GM21515 (cell line): ENCODE results near the gene SENP5.
"Not testable (repeated sequence)": the region's sequence is repeated elsewhere in the genome, so short reads cannot be mapped to it uniquely, and the experiment has no call there.

Source experiments
- ATAC-seq: cut with Tn5 transposase; IDR thresholded peaks from one replicate; pipeline ENCODE4 v1.9.1; 2021; ENCODE audit not compliant: unreplicated experiment

The SENP5 gene

DNA sequence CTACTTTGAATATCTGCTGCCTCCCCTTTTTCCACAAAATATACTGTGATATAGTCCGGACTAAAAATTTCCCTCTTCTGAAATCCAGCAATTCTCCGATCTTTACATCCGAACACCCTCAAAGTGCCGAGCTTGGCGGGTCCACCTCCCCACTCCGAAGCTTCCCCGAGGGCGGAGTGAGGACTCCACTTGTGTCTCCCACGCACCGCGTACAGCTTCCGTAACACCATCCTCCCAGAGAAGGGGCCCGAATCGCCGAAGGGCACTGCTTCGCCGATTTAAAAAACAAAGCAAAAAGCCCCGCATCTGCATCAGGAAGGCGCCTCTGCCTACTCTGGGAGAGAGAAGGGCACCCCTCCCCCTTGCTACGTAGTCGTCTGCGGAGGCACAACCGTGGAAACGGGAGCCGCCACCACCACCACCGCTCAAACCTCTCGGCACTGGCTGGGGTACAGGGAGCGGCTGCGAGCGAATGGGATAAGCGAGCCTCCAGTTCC lies 74.1 kb downstream of the SENP5 start:
- ATAC-seq, result peak; percentile 27

DNA sequence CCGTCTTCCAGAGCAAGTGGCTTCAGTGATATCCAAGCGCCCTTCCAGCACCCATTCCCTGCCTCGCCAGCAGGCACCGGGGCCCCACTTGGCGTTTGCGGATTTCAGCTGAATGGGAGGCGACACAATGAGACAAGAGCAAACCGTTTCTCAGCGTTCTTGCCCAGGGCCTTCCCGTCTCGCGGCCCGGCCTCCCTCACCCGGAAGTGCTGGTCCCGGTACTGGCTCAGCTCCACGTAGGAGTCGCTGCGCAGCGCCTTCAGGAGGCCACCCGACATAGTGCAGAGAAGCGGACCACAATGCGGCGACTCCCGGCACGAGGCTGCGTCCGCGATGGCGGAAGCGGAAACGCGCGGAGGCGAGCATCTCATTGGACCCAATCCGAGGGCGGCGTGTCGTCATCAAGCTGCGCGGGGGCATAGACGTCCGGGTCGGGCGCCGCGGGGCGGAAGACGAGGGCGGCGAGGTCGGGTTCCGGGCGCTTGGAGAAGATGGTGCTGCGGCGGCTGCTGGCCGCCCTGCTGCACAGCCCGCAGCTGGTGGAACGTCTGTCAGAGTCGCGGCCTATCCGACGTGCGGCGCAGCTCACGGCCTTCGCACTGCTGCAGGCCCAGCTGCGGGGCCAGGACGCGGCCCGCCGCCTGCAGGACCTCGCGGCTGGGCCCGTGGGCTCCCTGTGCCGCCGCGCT lies 74.7 kb downstream of the SENP5 start, which contains the start of gene NCBP2:
Gene NCBP2 (minus strand): TSS at position 303 of the 689 bp plus-strand sequence. CDS start 25 bp downstream, at position 278.
- peak; percentile 87 for ATAC-seq

DNA sequence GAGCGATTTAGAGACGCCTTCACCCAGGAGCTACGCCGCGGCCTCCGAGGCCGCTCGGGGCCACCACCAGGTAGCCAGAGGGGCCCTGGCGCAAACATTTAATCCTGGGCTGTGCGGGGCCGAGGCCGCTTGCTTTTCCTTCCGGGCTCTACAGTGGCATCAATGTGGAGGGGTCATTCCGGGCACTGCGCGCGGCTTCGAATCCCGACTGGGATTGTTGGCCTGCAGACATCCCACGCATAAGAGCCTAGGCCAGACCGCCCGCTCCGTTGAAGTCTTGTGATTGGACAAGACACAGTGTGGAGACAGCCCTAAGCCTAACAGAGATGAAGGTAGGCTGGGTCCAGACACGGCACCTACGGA lies 75.2 kb downstream of the SENP5 start:
- peak; percentile 14 for ATAC-seq

DNA sequence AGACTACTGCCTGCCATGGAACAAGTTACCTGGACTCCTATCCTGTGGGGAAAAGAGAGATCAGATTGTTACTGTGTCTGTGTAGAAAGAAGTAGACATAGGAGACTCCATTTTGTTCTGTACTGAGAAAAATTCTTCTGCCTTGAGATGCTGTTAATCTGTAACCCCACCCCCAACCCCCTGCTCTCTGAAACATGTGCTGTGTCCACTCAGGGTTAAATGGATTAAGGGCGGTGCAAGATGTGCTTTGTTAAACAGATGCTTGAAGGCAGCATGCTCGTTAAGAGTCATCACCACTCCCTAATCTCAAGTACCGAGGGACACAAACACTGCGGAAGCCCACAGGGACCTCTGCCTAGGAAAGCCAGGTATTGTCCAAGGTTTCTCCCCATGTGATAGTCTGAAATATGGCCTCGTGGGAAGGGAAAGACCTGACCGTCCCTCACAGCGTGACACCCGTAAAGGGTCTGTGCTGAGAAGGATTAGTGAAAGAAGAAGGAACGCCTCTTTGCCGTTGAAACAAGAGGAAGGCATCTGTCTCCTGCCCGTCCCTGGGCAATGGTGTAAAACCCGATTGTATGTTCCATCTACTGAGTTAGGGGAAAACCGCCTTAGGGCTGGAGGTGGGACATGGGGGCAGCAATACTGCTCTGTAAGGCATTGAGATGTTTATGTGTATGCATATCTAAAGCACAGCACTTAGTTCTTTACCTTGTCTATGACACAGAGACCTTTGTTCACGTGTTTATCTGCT lies 76.5 kb downstream of the SENP5 start:
- ATAC-seq, result not testable (repeated sequence)

DNA sequence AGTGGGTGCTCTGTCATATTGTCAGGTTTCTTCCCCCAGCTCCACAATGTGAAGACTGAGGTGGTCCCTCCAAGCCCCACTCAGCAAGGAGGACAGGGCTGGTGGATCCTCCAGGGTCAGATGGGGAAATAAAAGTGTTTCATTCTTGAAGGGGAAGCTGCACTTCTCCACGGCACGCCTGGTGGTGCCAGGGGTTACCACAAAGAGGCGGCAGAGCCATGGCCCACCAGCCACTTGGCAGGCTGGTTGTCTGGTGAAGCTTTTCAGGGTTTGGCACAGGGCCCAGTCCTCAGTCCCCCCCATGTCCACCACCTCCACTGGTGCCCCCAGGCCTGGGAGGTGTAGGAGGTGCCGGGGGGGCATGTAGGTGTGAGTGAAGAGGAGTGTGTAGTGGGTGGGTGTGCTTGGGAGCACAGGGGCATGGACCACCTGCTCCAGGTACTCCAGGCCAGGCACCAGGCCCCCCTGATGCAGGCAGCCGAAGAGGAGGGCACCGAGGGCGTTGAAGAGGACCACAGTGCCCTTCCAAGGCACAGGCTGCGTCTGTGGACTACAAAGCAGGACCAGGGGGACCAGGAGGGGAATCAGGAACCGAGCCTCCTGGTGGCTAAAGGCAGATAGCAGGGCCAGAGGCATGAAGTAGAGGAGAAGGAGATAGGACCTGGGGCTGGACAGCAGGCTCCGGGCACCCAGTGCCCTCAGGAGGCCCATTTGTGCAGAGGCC lies 79.6 kb downstream of the SENP5 start:
- ATAC-seq, result no peak

DNA sequence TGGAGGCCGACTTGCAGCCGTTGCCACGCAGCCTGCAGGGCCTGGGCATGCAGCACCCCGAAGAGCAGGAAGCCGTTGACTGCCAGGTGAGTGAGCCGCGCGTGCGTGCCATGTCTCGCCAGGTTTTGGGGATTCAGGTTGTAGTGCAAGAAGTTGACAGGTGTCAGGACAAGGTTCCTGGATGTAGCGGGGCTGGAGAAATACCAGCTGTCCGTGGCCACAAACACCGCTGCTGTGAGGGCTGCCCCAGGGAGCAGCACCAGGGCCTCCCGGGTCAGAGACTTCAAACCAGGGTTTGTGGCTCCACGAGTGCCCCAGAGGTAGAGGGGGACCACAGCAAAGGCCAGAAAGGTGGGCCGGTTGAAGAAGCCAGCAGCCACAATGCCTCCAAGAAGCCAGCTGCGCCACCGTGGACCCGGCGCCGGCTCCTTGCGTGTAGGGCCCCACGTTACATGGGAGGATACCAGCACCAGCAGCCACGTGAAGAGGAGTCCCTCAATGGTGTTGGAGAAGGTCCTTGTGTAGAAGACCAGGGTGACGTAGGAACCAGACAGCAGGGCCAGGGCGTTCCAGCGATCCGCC lies 80.2 kb downstream of the SENP5 start:
- no peak for ATAC-seq

DNA sequence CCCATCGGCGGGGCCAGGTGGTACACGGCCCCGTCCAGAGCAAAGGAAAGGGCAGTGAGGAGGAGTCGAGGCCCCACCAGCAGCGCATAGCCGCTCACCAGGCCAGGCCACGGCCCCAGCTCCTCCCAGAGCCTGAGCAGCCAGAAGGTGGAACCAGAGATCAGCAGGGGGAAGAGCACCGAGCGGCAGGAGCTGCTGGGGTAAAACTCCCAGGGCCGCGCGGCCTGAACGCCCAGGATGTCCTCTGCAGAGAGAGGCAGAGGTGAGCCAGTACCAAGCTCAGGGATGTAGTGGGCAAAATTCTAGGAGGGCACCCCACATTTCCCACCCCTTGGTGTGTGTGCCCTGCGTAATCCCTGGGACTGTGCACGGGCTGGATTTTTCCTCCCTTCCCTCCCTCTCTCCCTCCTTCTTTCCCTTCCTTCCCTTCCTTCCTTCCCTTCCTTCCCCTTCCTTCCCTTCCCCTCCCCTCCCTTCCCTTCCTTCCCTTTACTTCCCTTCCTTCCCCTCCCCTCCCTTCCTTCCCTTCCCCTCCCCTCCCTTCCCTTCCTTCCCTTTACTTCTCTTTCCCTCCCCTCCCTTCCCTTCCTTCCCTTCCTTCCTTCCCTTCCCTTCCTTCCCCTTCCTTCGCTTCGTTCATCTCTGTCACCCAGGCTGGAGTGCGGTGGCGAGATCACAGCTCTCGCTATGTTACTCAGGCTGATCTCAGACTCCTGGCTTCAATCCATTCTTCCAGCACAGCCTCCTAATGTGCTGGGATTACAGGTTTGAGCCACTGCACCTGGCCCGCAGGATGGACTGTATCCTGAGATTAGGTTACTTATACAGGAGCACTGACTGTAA lies 80.9 kb downstream of the SENP5 start:
- no peak for ATAC-seq

DNA sequence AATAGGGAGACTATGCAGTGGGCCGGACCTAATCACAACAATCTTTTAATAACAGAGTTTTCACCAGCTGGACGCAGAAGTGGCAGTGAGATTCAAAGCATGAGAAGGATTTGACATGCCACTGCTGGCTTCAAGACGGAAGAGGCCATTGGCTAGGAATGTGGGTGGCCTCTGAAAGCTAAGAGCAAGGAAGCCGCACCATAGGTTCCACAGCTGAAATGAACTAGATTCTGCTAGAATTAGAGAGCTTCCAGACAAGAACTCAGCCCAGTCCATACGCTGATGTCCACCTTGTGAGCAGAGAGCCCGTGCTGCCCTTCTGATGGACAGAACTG lies 81.5 kb downstream of the SENP5 start:
- no peak for ATAC-seq

DNA sequence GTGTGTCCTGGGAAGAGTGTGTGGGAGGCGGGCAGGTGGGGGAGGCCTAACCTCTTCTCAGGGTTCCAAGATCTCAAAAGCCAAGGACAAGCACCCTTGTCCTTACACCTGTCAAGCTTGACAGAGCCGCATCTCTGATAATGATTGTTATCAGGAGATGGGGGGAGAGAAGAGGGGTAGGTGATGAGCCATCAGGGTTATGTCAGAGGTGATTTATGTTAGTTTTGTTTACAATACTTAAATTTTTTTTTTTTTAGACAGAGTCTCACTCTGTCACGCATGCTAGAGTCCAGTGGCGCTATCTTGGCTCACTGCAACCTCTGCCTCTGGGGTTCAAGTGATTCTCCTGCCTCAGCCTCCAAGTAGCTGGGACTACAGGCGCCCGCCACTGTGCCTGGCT lies 82.0 kb downstream of the SENP5 start:
- no peak for ATAC-seq

DNA sequence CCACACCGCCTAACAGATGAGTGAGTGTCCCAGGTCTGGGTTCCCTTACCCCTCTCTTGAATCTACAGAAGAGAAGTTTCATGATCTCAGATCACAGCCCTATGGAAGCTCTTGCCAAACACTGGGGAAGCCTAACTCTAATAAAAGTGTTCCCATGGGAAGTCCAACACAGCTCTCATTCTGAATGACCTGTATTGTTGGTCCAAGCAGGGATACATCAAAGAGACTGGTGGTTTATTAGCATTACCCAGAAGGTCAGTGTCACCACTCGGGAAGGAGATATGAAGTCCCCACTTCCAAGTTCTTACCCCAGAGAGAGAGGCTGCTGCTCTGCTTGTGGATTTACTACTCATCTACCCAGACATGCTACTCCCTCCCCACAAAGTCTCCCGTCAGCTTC lies 83.7 kb downstream of the SENP5 start:
- ATAC-seq, result no peak

DNA sequence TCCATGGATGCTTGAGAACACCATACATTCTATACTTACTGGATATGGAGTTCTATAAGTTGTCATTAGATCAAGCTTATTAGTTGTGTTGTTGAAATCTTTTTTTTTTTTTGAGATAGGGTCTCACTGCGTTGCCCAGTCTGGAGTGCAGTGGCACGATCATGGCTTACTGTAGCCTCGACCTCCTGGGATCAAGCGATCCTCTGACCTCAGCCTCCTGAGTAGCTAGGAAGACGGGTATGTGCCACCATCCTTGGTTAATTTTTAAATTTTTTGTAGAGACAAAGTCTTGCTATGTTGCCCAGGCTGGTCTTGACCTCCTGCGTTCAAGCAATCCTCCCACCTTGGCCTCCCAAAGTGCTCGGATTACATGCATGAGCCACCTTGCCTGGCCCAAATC lies 87.1 kb downstream of the SENP5 start:
- no peak for ATAC-seq

DNA sequence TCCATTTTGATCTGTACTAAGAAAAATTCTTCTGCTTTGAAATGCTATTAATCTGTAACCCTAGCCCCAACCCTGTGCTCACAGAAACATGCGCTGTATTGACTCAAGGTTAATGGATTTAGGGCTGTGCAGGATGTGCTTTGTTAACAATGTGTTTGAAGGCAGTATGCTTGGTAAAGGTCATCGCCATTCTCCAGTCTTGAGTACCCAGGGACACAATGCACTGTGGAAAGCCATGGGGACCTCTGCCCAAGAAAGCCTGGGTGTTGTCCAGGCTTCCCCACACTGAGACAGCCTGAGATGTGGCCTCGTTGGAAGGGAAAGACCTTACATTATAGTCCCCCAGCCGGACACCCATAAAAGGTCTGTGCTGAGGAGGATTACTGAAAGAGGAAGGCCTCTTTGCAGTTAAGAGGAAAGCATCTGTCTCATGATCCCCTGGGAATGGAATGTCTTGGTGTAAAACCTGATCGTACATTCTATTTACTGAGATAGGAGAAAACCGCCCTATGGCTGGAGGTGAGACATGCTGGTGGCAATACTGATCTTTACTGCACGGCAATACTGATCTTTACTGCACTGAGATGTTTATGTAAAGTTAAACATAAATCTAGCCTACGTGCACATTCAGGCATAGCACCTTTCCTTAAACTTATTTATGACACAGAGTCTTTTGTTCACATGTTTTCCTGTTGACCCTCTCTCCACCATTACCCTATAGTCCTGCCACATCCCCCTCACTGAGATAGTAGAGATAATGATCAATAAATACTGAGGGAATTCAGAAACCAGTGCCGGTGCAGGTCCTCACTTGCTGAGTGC lies 94.6 kb downstream of the SENP5 start:
- ATAC-seq, result no peak

DNA sequence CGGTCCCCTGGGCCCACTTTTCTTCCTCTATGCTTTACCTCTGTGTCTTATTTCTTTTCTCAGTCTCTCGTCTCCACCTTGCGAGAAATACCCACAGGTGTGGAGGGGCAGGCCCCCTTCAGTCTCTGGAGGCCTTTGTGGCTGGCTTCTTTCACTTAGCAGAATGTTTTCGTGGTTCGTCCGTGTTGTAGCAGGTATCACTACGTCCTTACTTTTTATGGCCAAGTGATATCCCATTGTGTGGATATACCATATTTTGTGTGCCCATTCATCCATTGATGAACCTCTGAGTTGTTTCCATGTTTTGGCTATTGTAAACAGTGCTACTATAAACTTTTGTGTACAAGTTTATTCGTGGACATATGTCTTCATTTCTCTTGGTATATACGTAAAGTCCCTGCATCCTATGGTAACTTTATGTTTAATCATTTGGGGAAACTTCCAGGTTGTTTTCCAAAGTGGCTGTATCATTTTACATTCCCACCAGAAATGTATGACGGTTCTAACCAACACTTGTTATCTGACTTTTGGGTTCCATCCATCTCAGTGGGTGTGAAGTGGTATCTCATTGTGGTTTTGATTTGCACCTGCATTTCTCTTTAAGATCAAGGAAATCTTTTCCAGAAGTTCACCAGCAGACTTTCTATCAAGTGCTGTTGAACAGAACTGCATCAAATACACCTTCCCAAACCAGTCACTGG lies 95.4 kb downstream of the SENP5 start:
- no peak for ATAC-seq

DNA sequence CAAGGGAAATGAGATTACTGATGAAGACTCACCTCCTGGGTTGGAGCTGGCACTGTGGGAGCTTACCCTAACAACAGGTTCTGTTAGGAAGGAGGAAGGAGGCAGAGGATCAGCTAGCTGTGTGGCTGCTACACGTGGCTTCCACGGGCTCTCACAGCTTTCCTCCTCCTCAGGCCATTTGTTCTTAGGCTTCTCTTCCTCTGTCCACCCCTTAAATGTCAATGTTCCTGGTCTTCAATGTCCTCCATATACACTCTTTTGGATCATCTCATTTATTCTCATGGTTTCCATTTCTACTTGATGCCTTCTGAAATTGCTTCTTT lies 95.9 kb downstream of the SENP5 start:
- ATAC-seq, result no peak

DNA sequence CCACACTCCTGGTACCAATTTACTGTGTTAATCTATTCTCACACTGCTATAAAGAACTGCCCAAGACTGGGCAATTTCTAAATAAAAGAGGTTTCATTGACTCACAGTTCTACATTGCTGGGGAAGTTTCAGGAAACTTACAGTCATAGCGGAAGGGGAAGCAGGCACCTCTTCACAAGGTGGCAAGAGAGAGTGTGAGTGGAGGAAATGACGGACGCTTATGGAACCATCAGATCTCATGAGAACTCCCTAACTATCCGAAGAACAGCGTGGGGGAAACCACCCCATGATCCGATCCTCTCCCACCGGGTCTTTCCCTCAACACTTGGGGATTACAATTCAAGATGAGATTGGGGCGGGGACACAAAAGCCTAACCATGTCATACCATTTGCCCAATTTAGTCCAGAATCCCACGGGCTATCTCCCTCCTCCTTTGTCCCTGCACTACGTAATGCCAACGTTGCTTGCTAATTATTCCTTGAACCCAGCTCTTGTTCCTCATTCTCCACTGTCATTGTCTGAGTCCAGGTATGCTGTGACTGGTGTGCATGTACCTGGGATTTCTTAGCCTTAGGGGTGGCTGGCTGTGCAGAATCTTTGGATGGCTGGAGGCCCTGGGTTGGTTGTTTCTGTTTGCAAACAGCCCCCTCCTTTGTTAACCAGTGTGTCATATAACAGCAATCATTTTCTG lies 97.5 kb downstream of the SENP5 start:
- no peak for ATAC-seq

DNA sequence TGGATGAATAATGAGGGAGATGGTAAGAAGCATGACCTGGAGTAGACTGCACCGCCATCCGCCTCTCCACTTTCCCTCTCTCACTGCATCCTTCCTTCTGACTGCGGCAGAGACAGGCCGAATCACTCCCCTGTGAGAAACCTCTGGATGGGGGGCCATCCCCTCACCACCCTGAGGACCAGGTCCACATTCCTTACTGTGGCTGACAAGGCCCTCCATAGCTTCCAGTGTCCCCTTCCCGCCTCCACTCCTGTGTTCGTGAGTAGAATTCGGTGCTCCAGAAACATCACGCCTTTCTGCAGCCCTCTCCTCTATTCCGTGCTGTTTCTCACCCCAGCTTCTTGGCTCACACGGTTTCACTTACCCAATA lies 98.1 kb downstream of the SENP5 start:
- ATAC-seq, result no peak

DNA sequence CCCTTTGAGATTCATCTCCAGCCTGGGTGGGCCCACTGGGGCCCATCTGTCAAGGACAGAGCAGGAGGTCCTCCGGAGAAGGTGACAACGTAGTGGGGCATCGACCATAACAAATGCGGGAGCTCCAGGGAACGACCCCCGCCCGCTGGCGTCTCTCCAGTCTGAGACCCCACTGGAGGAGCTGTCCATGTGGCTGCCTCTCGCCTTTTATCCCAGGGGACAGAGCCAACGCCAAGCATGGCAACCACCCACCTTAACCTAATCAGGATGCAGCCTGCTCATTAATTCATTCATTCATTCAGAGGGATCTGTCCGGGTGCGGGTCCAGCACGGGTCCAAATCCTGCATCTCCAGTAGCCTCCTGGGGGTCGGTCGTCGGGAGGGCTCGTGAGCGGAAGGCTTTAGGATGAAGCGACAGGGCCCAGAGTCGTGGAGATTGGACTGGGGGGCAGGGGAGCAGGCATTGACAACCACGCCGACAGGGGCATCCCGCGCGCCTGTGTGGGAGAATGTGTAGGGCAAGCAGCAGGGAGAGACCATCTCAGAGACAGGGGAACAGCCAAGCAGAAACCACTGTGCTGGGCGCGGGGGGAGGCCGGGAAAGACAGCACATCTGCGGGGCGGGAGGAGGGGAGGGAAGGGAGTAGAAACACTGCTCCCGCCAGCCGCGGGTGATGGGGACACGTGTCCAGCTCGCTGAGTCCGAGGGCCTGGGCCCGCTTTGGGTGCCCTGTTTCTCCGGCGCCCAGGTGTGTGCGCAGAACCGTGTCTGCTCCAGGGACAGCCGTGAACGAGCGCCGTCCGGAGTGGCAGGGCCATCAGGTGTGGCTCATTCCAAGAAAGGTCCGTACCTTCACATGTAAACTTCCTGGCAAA lies 99.0 kb downstream of the SENP5 start:
- ATAC-seq, result no peak
